ENCODE data around the gene TMEM94.

The TMEM94 gene

DNA sequence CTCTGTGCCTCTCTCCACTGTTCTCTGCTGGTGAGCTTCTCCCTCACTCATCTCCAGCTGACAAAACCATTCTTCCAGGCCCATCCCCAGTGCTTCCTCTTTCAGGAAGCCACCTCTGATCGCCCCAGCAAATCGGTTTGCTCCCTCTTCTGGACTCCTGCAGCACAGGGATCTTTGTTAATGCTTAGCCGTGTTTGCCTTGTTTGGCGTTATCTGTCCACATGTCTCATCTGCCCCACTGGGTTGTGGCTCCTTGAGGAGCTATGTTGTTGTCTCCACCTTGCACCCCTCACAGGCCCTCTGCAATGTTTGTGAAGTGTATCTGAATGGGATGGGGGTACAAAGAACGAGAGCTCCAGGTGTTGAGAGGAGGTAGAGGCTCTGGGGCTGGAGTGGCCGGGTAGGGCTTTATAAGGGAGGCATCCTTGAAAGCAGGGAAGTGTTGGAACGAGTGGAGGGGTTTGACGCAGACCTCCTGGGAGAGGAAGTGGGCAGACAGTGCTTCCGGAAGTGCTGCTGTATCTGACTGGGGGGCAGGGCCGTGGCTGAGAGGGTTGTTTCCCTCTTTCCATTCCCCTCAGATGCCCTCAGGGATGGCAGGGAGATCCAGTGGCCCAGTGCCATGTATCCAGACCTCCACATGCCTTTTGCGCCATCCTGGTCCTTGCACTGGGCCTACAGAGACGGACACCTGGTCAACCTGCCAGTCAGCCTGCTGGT is 31.1 kb downstream of the TMEM94 start:
- TF ChIP-seq, protein P1, sequence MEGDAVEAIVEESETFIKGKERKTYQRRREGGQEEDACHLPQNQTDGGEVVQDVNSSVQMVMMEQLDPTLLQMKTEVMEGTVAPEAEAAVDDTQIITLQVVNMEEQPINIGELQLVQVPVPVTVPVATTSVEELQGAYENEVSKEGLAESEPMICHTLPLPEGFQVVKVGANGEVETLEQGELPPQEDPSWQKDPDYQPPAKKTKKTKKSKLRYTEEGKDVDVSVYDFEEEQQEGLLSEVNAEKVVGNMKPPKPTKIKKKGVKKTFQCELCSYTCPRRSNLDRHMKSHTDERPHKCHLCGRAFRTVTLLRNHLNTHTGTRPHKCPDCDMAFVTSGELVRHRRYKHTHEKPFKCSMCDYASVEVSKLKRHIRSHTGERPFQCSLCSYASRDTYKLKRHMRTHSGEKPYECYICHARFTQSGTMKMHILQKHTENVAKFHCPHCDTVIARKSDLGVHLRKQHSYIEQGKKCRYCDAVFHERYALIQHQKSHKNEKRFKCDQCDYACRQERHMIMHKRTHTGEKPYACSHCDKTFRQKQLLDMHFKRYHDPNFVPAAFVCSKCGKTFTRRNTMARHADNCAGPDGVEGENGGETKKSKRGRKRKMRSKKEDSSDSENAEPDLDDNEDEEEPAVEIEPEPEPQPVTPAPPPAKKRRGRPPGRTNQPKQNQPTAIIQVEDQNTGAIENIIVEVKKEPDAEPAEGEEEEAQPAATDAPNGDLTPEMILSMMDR (IDR thresholded peaks at IDR 0.05) = no peak
- DNase-seq (ENCODE audit: low spot score) = peak; percentile 70
- H3K4me3 ChIP-seq = no peak overlapping the region
- H3K27ac ChIP-seq = peak overlapping the region in 1 of 2 donors; percentile 17

DNA sequence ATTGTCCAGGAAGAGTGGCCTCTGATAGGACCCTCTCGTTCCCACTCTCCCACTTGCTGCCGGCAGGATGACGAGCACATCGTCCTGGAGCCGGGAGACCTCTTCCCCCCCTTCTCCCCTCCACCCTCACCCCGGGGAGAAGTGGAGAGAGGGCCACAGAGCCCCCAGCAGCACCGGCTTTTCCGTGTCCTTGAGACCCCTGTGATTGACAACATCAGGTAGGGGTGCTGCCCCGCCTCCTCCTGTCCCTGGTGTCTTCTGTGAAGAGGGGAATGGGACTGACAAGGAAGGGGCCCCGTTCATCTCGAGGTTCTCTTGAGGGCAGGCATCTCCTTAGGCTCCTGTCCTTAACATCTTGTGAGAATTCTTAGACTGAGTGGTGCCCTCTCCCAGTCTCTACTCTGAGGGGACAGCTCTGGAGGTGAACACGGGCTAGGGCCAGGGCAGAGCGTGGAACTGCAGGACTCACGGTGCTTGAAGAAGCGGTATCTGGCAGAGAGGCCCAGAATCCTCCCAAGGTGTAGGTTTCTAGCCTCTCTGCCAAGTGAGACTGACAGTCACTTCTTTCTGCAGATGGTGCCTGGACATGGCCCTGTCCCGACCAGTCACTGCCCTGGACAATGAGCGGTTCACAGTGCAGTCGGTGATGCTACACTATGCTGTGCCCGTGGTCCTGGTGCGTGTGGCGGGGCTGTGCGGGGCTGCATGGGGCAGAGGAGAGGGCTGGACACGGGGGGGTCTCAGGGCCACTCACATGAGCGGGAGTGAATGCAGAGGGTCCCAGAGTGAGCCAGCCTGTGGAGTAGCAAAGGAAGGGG is 32.5 kb downstream of the TMEM94 start:
- no peak overlapping the region for H3K27ac ChIP-seq
- TF ChIP-seq, protein P1 (IDR thresholded peaks at IDR 0.05) = no peak
- DNase-seq (ENCODE audit: low spot score) = peak; percentile 60
- H3K4me3 ChIP-seq = no peak overlapping the region

DNA sequence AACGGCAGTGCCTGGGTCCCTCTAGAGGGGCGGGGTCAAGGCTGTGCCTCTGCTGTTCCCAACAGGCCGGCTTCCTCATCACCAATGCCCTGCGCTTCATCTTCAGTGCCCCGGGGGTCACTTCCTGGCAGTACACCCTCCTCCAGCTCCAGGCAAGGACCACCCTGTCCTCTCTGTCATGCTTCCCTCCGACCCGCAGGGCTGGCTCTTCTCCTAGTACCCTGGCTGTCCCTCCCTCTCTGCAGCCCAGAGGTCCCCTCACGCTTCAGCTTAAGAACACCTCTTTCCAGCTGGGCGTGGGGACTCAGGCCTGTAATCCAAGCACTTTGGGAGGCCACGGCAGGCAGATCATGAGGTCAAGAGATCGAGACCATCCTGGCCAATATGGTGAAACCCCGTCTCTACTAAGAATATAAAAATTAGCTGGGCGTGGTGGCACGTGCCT is 33.1 kb downstream of the TMEM94 start:
- Histone ChIP-seq H3K4me3 (no peak overlapping the region), H3K27ac (no peak overlapping the region)
- TF ChIP-seq, protein P1 (IDR thresholded peaks at IDR 0.05) = no peak
- peak; percentile 66 for DNase-seq (ENCODE audit: low spot score)

DNA sequence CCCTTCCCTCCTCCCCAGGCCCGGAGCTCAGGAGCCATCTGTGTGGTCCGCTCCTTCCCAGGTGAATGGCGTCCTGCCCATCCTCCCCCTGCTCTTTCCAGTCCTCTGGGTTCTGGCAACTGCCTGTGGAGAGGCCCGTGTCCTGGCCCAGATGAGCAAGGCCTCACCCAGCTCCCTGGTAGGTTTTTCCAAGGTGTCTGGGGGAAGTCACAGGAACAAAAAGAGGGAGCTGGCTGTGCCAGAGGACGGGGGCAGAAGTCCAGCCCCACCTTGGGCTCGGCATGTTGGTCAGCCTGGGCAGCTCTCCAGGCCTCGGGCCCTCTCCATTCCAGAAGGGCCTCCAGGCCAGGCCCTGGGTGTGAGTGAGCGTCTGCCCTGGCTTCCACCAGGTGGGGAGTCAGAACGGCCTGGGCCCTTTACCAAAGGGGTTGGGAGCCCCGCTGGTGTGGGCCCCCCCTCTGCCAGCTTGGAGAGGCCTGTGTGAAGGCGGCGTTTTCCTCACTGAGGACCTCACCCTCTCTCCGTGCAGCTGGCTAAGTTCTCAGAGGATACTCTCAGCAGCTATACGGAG is 33.8 kb downstream of the TMEM94 start:
- Histone ChIP-seq H3K4me3 (no peak overlapping the region), H3K27ac (no peak overlapping the region)
- DNase-seq (ENCODE audit: low spot score) = no peak
- TF ChIP-seq, protein P1 (IDR thresholded peaks at IDR 0.05) = no peak

DNA sequence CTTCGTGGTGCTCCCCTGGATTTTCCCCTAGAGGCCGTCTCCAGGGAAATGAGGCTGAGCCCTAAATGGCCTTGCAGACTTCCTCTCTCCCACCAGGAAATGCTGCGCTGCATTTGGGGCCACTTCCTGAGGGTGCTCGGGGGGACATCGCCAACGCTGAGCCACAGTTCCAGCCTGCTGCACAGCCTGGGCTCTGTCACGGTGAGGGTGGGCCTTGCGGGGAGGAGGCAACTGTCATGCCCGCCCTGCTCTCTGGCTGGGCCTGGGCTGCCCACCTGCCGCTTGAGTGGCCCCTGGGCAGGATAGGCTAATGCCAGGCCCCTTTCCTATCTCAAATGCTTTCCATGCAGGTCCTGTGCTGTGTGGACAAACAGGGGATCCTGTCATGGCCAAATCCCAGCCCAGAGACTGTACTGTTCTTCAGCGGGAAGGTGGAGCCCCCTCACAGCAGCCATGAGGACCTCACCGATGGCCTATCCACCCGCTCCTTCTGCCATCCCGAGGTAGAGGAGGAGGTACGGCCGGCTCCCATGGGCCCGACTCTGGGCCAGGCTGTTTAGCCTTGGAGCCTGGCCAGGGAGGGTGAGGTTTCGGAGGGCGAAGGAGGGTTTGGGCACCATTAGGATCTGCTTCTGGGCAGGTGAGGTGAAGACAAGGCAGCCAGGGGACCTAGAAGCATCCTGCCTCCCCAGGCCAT is 34.7 kb downstream of the TMEM94 start:
- DNase-seq (ENCODE audit: low spot score) = no peak
- Histone ChIP-seq H3K4me3 (no peak overlapping the region), H3K27ac (no peak overlapping the region)
- TF ChIP-seq, protein P1 (IDR thresholded peaks at IDR 0.05) = no peak

DNA sequence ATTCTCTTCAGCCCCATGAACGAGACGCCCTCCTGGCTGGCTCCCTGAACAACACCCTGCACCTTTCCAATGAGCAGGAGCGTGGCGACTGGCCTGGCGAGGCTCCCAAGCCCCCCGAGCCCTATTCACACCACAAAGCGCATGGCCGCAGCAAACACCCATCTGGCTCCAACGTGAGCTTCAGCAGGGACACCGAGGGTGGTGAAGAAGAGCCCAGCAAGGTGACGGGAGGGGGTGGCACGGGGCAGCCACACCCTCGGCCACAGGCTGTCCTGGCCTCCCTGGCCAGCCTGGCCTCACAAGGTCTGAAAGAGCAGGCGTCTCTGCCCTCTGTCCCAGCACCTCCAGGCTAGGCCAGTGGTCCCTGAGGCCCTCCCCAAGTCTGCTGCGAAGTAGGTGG is 35.2 kb downstream of the TMEM94 start:
- no peak overlapping the region for H3K27ac ChIP-seq
- DNase-seq (ENCODE audit: low spot score) = no peak

More for the DNA sequence above, 35.2 kb downstream of the TMEM94 start:
- no peak overlapping the region for H3K4me3 ChIP-seq
- TF ChIP-seq, protein P1 (IDR thresholded peaks at IDR 0.05) = no peak

Measured in coronary artery (tissue), 2 donors.